Astrocyte (in vitro differentiated cells and primary cell): ENCODE results near the gene IRF2.

Experiments used
- CTCF ChIP-seq: IDR thresholded peaks from 2 replicates; pipeline ENCODE4 v1.5.1; 2011; ENCODE audit warnings: low read depth, mild to moderate bottlenecking, inconsistent platforms, low read length, moderate library complexity; ENCODE audit not compliant: insufficient read depth
- EZH2 ChIP-seq: IDR thresholded peaks from 2 replicates; pipeline ENCODE4 v1.6.1; 2012; ENCODE audit warnings: mild to moderate bottlenecking, low read length, inconsistent platforms; ENCODE audit not compliant: insufficient read depth

- TF ChIP-seq CTCF, result no peak
- TF ChIP-seq EZH2, result no peak
These were observed 112.9 kb downstream of the IRF2 start for GRCh38 chr4:184361443-184361842.
